ENCODE results near the gene SLC37A4. TPM values are rescaled to one million over a fixed set of nuclear protein-coding genes. Genes with fewer than 3 reads are reported as not detected.

The SLC37A4 gene
- 12.2 and 12.8 TPM in 2 replicates for total RNA-seq

GRCh38 chr11:119030329-119031047 lies at the start of gene SLC37A4:
Gene SLC37A4 (minus strand): TSS chr11:119030877.

DNA sequence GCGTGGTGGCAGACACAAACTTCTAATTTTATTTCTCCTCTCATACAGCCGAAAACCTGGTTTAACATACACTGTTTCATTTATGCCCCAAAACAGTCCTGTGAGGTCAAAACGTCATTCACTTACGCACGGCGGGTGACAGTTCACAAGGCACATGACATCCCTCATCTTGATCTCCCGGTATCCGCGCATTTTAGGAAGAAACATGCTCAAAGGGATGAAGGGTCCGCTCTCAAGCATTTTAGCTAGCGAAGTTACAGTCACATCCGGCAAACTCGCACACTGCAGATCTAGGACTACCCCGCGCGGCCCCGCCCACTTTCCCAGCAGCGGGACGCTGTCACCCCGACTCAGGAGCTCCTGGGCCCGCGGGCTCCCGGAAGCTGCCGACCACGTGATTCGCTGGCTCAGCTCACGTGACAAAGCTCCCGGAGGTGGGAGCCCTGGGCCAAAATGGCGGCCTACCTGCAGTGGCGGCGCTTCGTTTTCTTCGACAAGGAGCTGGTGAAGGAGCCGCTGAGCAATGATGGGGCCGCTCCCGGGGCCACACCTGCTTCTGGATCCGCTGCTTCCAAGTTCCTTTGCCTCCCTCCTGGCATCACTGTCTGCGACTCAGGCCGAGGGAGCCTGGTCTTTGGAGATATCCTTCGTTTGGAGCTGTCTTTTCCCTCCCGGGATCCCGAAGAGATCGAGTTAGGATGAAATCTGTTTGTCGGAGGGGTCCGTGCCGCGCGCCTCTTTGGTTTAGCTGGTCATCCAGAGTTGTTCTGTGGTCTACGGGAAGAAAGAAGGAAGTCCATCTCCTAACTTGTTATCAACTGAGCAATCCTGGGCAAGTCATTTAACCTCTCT lies 36.9 kb upstream of the SLC37A4 start, which contains the start of gene VPS11:
Gene VPS11, plus strand, starts transcription at position 448 of the 852 bp plus-strand sequence. Its CDS starts 6 bp downstream, at position 454.

DNA sequence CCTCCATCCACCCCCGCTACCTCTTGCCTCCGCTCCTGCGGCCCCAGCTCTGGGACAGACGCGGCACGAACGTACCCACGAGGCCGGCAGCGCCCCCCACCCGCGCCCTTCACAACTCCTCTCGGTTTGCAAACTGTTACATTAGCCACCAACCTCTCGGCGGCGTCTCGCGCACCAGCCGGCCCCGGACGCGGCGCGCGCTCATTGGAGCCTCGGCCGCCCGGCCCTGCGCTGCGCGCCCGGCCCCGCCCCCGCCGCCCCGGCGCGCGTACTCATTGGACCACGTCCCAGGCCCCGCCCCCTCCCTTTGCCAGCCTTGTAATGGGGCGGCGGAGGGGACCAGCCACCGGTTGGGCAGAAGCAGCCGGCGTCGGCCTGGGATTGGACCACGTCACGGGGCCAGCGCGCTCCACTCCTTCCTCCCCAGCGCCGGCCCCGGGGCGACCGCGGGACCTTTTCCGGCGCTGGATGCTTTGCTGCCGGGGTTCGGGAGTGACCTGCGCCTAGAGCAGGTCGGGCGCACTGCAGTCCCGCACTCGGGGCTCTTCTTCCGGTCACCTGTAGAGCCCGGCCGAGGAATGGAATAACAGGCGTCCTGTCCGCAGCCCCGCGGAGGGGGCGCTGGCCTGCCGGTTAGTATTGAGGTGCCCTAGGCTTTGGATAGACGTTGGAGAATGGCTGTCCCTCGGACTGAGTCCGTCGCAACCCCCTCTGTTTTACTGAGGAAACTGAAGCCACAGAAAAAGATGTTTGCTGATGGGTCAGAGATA lies 26.5 kb upstream of the SLC37A4 start, which contains the start of gene HYOU1:
Gene HYOU1, minus strand, starts transcription at position 206 of the 770 bp plus-strand sequence. CDS start 1,045 bp downstream, outside the sequence.

DNA sequence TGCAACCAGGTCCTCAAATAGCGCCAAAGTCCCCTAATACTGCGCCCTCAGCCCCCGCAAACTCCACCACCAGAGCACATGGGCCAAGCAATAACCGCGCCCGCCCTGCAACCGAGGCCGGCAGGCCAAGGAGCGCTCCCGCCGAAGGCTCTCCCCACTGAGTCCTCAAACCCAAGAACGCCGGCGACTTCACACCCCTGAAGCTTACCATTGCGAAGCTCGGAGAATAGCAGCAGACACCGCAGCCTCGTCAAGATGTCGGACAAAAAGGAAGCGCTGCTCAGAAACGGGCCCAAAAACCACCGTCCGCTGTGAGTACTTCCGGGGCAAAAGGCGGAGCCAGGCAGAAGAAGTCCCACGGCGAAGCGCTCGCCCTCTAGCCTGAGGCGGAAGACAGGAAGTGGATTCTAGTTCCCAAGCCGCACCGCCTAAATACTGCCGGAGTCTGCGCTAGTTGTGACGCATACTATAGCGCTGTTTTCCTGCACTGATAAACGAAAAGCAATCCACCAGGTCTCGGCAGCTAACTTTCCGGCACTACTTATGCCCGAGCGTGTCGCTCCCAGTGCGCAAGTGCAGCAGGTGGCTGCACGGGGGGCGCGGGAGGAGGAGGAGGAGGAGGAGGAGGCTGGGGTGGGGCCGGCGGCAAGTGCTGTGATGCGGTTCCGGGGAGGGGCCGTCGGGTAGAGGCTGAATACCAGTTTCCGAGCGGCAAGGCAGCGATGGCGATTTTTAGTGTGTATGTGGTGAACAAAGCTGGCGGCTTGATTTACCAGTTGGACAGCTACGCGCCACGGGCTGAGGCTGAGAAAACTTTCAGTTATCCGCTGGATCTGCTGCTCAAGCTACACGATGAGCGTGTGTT lies 12.4 kb downstream of the SLC37A4 start, which contains the start of the genes RPS25 and TRAPPC4:
Gene RPS25, minus strand, starts transcription at position 270 of the 865 bp plus-strand sequence. Its CDS starts 59 bp downstream, at position 211.
Gene TRAPPC4, plus strand, starts transcription at position 693 of the 865 bp plus-strand sequence. Its CDS starts 30 bp downstream, at position 723.

DNA sequence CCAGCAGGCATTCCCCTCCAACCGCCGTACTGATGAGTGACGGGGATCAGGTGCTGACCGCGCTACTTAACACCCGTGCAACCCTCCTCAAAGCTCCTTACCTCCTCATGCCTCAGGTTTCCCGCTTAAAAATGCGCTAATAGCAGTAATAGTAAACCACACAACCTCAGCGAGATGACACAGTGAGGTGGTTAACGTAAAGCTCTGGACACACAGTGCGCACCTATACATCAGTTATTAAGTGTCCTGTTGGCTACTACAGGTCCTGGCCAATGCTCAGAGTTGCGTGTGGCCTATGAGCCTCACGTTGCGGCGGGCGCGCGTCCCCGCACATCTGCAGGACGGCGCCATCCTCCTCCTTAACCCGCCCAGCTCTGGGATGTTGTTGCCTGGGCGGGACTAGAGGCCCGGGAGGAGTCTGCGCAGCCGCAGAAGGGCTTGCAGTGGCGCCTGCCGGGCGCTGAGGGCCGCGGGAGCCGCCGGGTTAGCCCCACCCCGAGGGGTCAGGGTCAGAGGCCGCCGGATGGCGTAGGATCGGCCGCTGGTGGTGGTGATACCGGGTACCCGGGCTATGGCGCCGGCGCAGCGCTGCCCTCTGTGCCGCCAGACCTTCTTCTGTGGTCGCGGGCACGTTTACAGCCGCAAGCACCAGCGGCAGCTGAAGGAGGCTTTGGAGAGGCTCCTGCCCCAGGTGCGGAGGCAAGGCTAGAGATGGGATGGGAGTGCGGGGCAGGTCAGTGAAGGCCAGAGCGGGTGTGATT lies 32.9 kb downstream of the SLC37A4 start, which contains the start of gene CENATAC:
Gene CENATAC, plus strand, starts transcription at position 512 of the 761 bp plus-strand sequence. Its CDS starts 60 bp downstream, at position 572.

Other genes with a start within 250 kb of the SLC37A4 start
- gene DDX6, start 239.7 kb downstream of the SLC37A4 start, total RNA-seq: 71.2 and 82.4 TPM in 2 replicates
- gene CXCR5, start 147.0 kb downstream of the SLC37A4 start, total RNA-seq: not detected in 2 replicates
- gene BCL9L, start 105.0 kb downstream of the SLC37A4 start, total RNA-seq: 41.5 and 57.4 TPM in 2 replicates
- gene UPK2, start 74.6 kb downstream of the SLC37A4 start, total RNA-seq: not detected in 2 replicates
- gene FOXR1, start 59.1 kb downstream of the SLC37A4 start, total RNA-seq: not detected in 2 replicates
- gene CENATAC, start 32.7 kb downstream of the SLC37A4 start, total RNA-seq: 5.7 and 16.8 TPM in 2 replicates
- gene RPS25, start 12.5 kb downstream of the SLC37A4 start, total RNA-seq: 2,131 and 3,333 TPM in 2 replicates
- gene TRAPPC4, start 12.1 kb downstream of the SLC37A4 start, total RNA-seq: 76.9 and 85.3 TPM in 2 replicates
- 79.2 and 89.9 TPM in 2 replicates for gene HYOU1, start 26.3 kb upstream of the SLC37A4 start, total RNA-seq
- 25.2 and 25.4 TPM in 2 replicates for gene VPS11, start 36.9 kb upstream of the SLC37A4 start, total RNA-seq
- gene HMBS, start 54.0 kb upstream of the SLC37A4 start, total RNA-seq: 9.6 and 13.2 TPM in 2 replicates
- gene DPAGT1, start 71.0 kb upstream of the SLC37A4 start, total RNA-seq: 20.3 and 30.8 TPM in 2 replicates
- 3.9 and 4.6 TPM in 2 replicates for gene C2CD2L, start 76.5 kb upstream of the SLC37A4 start, total RNA-seq
- 8.8 and 9.4 TPM in 2 replicates for gene HINFP, start 90.7 kb upstream of the SLC37A4 start, total RNA-seq
- 0.10 and 0.31 TPM in 2 replicates for gene ABCG4, start 118.2 kb upstream of the SLC37A4 start, total RNA-seq
- 17.7 and 20.2 TPM in 2 replicates for gene NLRX1, start 137.8 kb upstream of the SLC37A4 start, total RNA-seq
- gene NHERF4, start 154.6 kb upstream of the SLC37A4 start, total RNA-seq: not detected in 2 replicates
- 6.3 and 7.1 TPM in 2 replicates for gene CBL, start 175.5 kb upstream of the SLC37A4 start, total RNA-seq

Measured in cardiac ventricle fibroblast (primary cell).